Cardiac septum (tissue), 1 donor: ENCODE data around the gene ADAMTS14. TPM values are rescaled to one million over a fixed set of nuclear protein-coding genes. Genes with fewer than 3 reads are reported as not detected.
"Not testable (repeated sequence)": the region's sequence is repeated elsewhere in the genome, so short reads cannot be mapped to it uniquely, and the experiment has no call there.

Experiments
- DNase-seq: peaks from one replicate; pipeline ENCODE4 v3.0.0-alpha.2; 2020; ENCODE audit warnings: low spot score
- intact Hi-C: fragments of 100-400 bp; cut with DNase I; formaldehyde crosslinking; loops from one replicate; pipeline ENCODE4 v1.14.0; 2022
- total RNA-seq: library from RNA; stranded (reverse); fragmentation: NEBNext Ultra II Directional; extraction: Animal tissue kit (Norgen Biotek cat#: 25700); gene quantifications from one replicate; pipeline ENCODE4 v1.2.1, GENCODE V29; 2021
- donor health status: DM: no; HTN: no; CAD: no.

The ADAMTS14 gene
- total RNA-seq, 1 donor from 2014 or later, result 0.81 TPM

DNA sequence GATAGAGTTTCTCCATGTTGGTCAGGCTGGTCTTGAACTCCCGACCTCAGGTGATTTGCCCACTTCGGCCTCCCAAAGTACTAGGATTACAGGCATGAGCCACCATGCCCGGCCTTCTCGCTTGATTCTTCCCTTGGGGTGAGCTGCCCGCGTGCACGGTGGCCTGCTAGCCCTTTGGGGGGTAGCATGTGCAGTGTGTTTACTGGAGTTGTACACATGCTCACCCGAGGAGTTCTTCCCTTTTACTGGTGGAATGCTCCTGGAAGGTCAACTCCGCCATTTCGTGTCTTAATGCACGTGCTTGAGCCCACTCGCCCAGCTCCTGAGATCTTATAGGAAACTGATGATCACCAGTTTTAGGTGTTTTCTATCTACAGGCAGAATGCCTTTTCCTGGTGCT is 17.0 kb upstream of the ADAMTS14 start:
- intact Hi-C loops, result no loop called here
- DNase-seq, result peak; percentile 71

DNA sequence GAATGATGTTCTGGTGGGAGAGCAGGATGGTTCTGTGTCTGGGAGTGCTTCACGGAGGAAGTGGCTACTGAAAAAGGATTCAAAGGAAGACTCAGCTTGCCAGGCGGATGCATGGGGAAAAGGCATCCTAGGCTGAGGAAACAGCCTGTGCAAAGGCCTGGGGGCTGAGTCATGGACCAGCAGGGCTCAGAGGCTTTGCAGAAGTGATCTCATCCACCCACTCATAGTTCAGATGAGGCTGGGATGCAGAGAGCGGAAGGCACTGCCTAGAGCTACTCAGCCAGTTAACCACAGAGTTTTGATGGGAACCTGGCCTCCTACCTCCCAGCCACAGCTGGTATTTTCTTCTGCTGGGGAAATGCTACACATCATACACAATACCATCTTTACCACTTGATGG is 15.8 kb upstream of the ADAMTS14 start:
- intact Hi-C loops, result no loop called here
- peak; percentile 74 for DNase-seq

DNA sequence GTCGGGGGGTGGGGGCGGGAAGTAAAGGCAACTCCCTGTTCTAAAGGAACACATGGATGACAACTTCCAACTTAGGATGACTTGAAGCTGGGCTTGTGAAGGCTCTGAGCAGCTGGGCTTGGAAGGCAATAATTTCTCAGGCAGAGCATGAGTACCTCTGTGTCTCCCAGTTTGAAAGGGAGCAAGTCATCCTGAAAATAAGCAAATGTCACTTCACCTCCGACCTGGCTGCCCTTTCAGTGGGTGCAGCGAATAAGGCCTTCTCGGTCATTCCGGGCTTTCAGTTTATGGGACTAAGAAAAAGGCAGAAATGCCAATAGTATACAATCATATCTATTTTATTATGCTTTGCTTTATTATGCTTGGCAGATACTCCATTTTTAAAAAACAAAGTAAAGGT is 15.3 kb upstream of the ADAMTS14 start:
- DNase-seq, result no peak
- intact Hi-C loops, result no loop called here

DNA sequence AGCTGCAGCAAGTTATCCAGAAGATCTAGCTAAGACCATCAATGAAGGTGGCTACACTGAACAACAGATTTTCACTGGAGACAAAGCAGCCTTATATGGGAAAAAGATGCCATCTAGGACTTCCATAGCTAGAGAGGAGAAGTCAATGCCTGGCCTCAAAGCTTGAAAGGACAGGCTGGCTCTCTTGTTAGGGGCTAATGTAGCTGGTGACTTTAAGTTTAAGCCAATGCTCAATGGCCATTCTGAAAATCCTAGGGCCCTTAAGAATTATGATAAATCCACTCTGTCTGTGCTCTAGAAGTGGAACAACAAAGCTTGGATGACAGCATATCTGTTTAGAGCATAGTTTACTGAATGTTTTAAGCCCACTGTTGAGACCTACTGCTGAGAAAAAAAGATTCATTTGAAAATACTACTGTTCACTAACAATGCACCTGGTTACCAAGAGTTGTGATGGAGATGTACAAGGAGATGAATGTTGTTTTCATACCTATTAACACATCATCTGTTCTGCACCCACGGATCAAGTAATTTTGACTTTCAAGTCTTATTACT is 13.6 kb upstream of the ADAMTS14 start:
- peak; percentile 0 for DNase-seq
- intact Hi-C loops, result no loop called here

DNA sequence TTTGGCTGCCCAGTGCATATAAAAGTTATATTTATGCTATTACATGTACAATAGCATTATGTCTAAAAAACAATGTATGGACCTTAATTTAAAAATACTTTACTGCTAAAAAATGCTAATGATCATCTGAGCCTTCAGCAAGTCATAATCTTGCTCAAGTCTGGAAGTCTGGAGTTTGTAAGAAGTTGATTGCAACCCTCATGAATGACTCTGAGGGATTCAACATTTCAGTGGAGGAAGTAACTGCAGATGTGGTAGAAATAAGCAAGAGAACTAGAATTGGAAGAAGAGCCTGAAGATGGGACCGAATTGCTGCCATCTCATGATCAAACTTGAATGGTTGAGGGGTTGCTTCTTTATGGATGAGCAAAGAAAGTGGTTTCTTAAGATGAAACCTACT is 13.0 kb upstream of the ADAMTS14 start:
- no peak for DNase-seq
- intact Hi-C loops, result no loop called here

DNA sequence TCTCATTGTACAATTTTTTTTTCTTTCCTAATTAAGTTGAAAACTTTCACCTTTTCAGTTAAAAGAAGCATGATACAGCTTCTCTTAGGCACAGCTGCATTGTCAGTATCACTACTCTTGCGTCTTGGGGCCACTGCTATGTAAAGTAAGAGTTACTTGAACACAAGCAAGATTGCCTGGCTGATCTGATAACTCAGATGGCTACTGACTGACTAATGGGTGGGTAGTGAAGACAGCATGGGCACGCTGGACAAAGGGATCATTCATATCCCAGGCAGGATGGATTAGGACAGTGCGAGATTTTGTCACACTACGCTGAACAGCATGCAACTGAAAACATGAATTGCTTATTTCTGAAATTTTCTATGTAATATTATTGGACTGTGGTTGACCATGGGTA is 11.6 kb upstream of the ADAMTS14 start:
- intact Hi-C loops, result no loop called here
- DNase-seq, result no peak

DNA sequence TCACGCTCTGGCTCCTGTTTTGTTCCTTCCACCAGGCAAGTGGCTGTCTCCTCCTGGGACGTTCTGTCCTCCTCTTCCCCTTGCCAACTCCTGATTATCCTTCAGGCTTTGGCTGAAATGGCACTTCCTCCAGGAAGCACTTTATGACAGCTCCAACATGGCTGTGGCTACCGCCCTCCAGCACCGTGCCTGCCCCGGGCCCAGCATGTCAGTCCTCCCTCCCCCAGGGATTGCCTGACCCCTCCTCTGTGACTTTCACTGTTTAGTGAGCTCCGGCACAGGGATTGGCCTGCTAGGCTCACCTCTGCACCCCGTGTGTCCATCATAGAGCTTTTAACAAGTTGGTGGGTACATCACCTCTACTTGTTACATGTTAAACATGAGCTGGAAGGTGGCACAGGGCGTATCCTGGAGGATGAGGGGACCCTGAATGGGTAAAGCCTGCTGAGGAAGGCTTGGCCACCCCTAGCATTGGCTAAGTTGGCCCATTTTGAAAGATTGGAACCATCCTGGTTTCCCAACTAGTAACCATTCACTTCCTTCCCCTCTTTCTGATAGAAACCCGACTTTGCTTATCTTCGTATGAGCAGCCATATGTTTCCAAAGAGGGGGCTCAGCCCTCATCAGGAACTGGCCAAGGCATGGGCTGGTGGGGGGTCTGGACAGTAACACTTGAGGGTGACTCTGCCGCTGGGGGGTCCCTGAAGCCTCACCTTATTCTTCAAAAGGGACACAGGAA is 10.5 kb upstream of the ADAMTS14 start:
- intact Hi-C loops, result no loop called here
- DNase-seq, result peak; percentile 57

DNA sequence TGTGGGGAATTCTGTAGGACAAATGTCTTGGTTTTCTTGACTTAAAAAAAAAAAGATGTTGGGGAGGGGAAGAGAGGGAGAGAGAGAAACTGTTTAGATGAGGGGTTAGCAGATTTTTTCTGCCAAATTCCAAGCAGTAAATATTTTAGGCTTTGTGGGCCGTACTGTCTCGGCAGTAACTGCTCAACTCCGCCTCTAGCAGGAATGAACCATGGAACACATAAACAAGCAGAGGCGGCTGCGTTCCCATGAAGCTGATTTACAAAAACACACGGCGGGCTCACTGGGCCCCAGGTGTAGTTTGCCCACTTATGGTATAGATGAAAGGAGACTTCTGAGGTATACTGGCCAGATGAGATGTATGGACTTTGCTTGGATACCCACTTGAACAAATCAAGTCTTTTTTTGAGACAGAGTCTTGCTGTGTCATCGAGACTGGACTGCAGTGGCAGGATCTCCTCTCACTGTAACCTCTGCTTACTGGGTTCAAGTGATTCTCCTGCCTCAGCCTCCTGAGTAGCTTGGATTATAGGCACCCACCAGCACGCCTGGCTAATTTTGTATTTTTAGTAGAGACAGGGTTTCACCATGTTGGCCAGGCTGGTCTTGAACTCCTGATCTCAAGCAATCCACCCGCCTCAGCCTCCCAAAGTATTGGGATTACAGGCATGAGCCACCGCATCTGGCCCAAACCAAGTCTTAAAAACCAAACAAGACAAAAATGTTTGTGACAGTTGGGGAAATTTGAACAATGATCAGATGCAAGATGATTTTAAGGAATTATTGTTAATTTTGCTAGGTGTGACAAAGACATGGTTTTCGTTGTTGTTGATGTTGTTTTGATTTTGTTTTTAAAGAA is 9.7 kb upstream of the ADAMTS14 start:
- peak; percentile 47 for DNase-seq
- intact Hi-C loops, result no loop called here

DNA sequence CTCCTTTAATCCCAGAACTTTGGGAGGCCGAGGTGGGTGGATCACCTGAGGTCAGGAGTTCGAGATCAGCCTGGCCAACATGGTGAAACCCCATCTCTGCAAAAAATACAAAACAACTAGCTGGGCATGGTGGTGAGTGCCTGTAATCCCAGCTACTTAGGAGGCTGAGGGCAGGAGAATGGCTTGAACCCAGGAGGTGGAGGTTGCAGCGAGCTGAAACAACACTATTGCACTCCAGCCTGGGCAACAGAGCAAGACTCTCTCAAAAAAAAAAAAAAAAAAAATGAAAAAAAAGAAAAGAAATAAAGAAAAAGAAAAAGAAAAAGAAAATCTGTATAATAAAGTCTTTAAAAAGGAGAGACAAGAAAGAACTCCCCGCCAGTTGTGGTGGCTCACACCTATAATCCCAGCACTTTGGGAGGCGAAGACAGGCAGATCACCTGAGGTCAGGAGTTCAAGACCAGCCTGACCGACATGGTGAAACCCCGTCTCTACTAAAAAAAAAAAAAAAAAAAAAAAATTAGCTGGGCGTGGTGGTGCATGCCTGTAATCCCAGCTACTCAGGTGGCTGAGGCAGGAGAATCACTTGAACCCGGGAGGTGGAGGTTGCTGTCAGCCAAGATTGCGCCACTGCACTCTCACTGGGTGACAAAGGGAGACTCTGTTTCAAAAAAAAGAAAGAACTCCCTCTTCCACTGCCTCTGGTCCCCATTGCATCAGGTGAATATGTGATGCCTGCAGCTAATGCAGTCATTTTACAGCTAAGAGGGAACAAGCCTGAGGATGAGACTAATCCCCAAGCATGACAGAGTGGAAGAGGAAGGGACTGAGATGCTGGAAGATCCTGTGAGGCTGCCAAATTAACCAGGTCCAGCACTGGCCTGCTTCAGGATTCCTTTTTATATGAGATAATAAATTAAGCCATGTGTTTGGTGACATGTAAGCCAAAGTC is 8.6 kb upstream of the ADAMTS14 start:
- intact Hi-C loops, result not testable (repeated sequence)
- peak; percentile 44 for DNase-seq

DNA sequence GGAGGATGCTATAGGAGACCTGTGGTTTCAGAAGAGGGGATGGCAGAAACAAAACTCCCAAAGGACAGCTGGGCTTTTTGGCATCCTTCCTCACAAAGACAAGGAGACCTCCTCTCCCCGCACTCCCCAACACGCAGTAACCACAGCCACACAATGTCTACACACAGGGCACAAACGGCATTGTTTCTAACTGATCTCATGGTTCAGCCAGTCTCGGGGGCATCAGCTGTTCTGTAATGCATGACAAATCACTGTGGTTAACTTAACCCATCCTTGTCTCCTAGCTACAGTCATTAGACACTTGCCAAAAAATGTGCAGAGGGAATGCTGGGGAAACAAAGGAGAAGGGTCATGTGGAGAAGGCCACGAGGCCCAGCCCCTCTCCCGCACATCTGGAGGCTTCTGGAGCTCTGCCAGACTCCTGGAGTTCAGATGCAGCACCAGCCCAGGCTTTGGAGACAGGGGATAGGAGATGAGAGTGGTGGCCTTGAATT is 7.6 kb upstream of the ADAMTS14 start:
- intact Hi-C loops, result no loop called here
- DNase-seq, result peak; percentile 66

DNA sequence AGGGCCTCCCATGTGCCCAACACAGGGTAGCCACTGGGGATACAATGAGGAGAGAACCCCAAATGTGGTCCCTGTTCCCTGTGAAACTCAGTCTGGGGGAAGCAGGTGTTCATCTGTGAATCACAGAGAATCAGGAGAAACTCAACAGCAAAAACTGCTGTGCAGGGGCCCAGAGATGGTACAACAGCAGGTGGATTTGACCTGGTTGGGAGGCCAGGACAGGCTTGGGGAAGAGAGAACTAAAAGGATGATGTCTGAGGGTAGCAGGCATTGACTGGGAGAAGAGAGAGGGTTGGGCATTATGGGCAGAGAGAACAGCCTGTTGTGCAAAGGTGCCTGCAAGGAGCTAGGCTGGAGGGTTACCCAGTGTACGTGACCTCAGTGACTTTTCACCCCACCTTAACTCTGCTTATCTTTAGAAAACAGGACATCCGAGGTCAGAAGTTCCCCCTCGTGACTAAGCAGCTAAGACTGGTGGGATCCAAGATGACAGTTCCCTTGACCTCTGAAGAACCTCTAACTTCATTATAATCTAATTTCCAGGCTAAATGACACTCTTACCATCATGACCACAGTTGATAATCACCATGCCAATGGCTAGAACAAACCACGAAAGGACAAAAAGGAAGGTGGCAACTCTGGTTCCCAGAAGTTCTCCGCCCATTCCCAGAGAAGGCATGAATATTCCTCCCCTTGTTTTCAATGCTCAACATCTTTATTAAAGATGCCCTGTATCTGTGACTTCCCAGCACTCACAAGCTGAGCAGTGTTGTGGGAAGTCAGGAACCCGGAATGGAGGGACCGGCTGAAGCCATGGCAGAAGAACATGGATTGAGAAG is 5.1 kb upstream of the ADAMTS14 start:
- intact Hi-C loops, result no loop called here
- DNase-seq, result peak; percentile 54

DNA sequence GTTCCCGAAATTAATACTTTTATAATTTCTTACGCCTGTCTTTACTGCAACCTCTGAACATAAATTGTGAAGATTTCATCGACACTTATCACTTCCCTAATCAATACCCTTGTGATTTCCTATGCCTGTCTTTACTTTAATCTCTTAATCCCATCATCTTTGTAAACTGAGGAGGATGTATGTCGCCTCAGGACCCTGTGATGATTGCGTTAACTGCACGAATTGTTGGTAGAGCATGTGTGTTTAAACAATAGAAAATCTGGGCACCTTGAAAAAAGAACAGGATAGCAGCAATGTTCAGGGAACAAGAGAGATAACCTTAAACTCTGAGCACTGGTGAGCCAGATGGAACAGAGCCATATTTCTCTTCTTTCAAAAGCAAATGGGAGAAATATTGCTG is 4.5 kb upstream of the ADAMTS14 start:
- intact Hi-C loops, result not testable (repeated sequence)

DNA sequence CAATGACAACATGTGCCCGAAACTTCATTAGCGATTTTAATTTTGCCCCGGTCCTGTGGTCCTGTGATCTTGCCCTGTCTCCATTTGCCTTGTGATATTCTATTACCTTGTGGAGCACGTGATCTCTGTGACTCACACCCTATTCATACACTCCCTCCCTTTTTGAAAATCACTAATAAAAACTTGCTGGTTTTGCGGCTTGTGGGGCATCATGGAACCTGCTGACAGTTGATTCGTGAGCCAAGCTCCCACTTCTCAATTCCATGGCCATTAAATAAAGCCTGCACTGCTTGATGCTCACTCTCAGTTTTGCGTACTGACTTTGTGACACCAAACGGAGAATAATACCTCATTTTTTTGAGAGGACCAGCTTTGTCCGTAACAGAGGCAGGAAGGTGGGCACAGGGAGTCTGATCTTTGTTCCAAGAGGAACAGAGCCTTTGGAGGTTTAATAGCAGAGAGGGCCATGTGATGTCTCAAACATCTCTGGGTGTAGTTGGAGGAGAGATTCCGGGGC is 3.8 kb upstream of the ADAMTS14 start:
- DNase-seq, result no peak
- intact Hi-C loops, result no loop called here

More for the DNA sequence above, 4.5 kb upstream of the ADAMTS14 start:
- not testable (repeated sequence) for DNase-seq

DNA sequence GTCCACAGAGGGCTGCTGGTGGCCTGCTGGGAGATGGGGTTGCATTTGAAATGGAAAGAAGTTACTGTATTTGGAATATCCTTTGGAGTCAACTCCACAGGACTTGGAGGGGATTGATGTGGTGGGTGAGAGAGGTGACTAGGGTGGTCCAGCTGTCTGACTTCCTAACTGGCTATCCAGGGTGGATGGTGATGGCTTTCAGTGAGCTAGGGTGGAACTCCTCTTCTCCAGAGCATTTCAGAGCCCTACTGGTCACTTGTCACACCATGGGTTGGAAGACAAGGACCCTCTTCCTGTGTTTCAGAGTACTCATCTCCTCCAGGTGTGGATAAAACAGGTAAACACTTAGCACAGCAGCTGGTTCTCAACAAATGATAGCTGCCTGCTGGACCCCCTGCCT is 3.3 kb upstream of the ADAMTS14 start:
- no peak for DNase-seq
- intact Hi-C loops, result no loop called here

DNA sequence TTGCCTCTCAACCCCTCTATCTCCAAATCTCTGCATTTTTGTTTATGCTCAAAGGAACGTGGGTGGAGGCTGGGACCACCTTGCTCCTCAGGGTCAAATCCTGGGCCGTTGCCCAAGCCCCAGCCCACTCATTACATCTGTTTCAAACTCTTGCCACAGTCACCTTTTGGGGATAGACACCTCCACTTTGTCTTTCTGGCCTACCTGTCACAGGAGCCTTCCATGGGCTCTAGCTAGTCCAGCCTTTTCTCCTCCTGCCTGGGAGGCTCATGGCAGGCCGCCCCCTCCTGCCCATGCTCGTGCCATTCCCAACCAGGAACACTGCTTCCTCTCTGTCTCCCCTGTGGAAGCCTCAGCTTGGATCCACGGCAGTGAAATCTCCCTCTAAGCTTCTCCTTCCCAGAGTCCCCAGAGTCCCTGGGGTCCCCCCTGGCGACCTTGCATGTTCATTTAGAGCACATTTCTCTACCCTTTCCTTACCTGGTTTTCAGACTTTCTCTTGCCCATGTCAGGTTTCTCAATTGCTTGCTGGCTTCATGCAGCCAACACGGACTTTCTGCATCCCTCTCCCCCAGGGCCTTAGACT is 2.5 kb upstream of the ADAMTS14 start:
- intact Hi-C loops, result loop anchor here (5.0 to 10.0 kb wide), 2 partner anchors 108 to 215 kb away; partner anchors contain the start of gene PCBD1

DNA sequence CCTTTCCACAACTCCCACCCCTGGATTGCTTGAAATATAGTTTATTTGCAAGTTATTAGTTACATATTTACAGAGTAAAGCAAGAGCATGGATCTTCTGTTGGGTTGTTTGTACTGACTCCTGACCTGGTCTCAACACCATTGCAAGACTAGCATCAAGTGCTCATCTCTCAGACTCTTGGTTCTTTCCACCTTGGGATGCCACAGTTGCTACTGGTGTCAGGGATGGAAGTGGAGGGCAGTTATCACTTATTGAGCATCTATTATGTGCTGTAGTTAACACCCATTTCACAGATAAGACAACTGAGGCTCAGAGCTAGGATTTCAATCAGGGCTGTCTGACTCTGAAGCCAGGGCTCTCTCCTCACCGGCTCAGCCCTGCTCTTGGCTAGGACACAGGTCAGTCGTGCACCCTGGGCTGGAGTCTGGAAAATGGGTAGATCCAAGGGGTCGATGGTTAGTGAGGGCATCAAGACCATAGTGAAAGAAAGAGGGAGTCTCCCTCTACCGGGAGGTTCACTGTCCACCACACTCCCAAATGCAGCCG is 614 bp upstream of the ADAMTS14 start:
- intact Hi-C loops, result loop anchor here (5.0 to 10.0 kb wide), 2 partner anchors 109 to 213 kb away; partner anchors contain the start of gene PCBD1
- no peak for DNase-seq

More for the DNA sequence above, 2.5 kb upstream of the ADAMTS14 start:
- DNase-seq, result no peak
